Liver (tissue), 9 donors: Measurements from ENCODE around the gene DFFB. TPM values are rescaled to one million over a fixed set of nuclear protein-coding genes. Genes with fewer than 3 reads are reported as not detected.

ENCODE experiments used
- DNase-seq: peaks from one replicate; pipeline ENCODE4 v3.0.0-alpha.2; 2017; ENCODE audit warnings: low spot score
- H3K27ac ChIP-seq, 2 donors: one replicate each; pipeline ENCODE4 v1.7.0; 2013; ENCODE audit warnings: inconsistent platforms in 2 of 2, low read length in 2 of 2, control low read depth in 1 of 2, low read depth in 1 of 2, mild to moderate bottlenecking in 1 of 2
- H3K27me3 ChIP-seq, 4 donors: one replicate each; pipeline versions ENCODE4 v1.6.1 to v1.7.0; 2013; ENCODE audit warnings: low read length in 3 of 4, inconsistent platforms in 1 of 4, mild to moderate bottlenecking in 1 of 4, moderate library complexity in 1 of 4; ENCODE audit not compliant: control insufficient read depth in 4 of 4, insufficient read depth in 4 of 4
- H3K36me3 ChIP-seq, 4 donors: one replicate each; pipeline versions ENCODE4 v1.6.1 to v1.7.0; 2013; ENCODE audit warnings: low read length in 3 of 4, mild to moderate bottlenecking in 3 of 4, low read depth in 1 of 4, moderate library complexity in 1 of 4; ENCODE audit not compliant: control insufficient read depth in 4 of 4, insufficient read depth in 3 of 4
- H3K4me1 ChIP-seq, 4 donors: one replicate each; pipeline versions ENCODE4 v1.6.1 to v1.7.0; 2013; ENCODE audit warnings: low read length in 3 of 4, mild to moderate bottlenecking in 3 of 4, moderate library complexity in 1 of 4; ENCODE audit not compliant: control insufficient read depth in 4 of 4, insufficient read depth in 4 of 4
- H3K4me3 ChIP-seq, 3 donors: one replicate each; pipeline versions ENCODE4 v1.6.1 to v1.7.0; 2013; ENCODE audit warnings: low read length in 3 of 3, control low read depth in 1 of 3, low read depth in 1 of 3, mild to moderate bottlenecking in 1 of 3
- H3K9ac ChIP-seq, 2 donors: one replicate each; pipeline ENCODE4 v1.7.0; 2013; ENCODE audit warnings: low read length in 2 of 2, mild to moderate bottlenecking in 2 of 2, moderate library complexity in 2 of 2, control low read depth in 1 of 2, low read depth in 1 of 2
- H3K9me3 ChIP-seq, 4 donors: one replicate each; pipeline versions ENCODE4 v1.6.1 to v1.7.0; 2013; ENCODE audit warnings: low read length in 3 of 4; ENCODE audit not compliant: control insufficient read depth in 4 of 4
- EGR1 ChIP-seq, 2 donors: IDR thresholded peaks; 2 replicates each; pipeline ENCODE4 v1.6.1; 2016 to 2018; ENCODE audit warnings: antibody characterized with exemption in 2 of 2, low read depth in 2 of 2
- FOXA1 ChIP-seq: IDR thresholded peaks from 2 replicates; pipeline ENCODE4 v1.6.1; 2016; ENCODE audit warnings: antibody characterized with exemption
- JUND ChIP-seq, 2 donors: IDR thresholded peaks; 2 replicates each; pipeline ENCODE4 v1.6.1; 2016; ENCODE audit warnings: antibody characterized with exemption in 2 of 2
- RAD21 ChIP-seq, 2 donors: IDR thresholded peaks; 2 replicates each; pipeline ENCODE4 v1.6.1; 2016; ENCODE audit warnings: antibody characterized with exemption in 2 of 2, mild to moderate bottlenecking in 2 of 2
- SP1 ChIP-seq: IDR thresholded peaks from 2 replicates; pipeline ENCODE4 v1.6.1; 2018; ENCODE audit warnings: antibody characterized with exemption, mild to moderate bottlenecking
- ZBTB33 ChIP-seq: IDR thresholded peaks from 2 replicates; pipeline ENCODE4 v1.6.1; 2016; ENCODE audit warnings: antibody characterized with exemption
- WGBS: extraction: QIAGEN DNeasy Blood & Tissue Kit; methylation state at CpG from one replicate; pipeline ENCODE4 v1.1.7; 2013; 5-methylcytosine and 5-hydroxymethylcytosine counted together
- polyA plus RNA-seq, 2 donors: library from polyadenylated mRNA; stranded (reverse) in 1 of 2; unstranded in 1 of 2; fragments of 200-250 nt in 1 of 2; fragments of >200 nt in 1 of 2; fragmentation: Nextera tagmentation in 1 of 2; extraction: Ambion mirVana in 1 of 2; gene quantifications; one replicate each; pipeline versions ENCODE4 v1.2.1 to v1.2.3, GENCODE V29; 2013 to 2015
- total RNA-seq, 2 donors: library from RNA; depleted of rRNA; stranded (reverse); fragments of >200 nt; gene quantifications; one replicate each; pipeline ENCODE4 v1.2.3, GENCODE V29; 2014
- TF ChIP-seq, protein P1 (sequence below): fragments of 150-350 bp; IDR thresholded peaks from 2 replicates; pipeline ENCODE4 v1.5.1; 2017; ENCODE audit warnings: improper control_type of control experiment, low read depth, low read length; ENCODE audit not compliant: missing input control
- TF ChIP-seq, protein P2 (sequence below): IDR thresholded peaks from 2 replicates; pipeline ENCODE4 v1.6.1; 2016; ENCODE audit warnings: antibody characterized with exemption
- donor health status: healthy.
- donor health status: healthy.
- donor health status: healthy.
- donor health status: healthy.
- donor health status: healthy.

Gene DFFB
- total and polyA plus RNA-seq, 4 donors, result 0.92 to 6.1 (median 2.9) TPM

- Histone ChIP-seq H3K4me3 (no peak overlapping the region), H3K9ac (no peak overlapping the region), H3K27ac (no peak overlapping the region), H3K36me3 (no peaks in the 10 kb centered on the region), H3K4me1 (peaks cover 0 to 9% (median 1%) of the 10 kb centered on the region in 4 donors), H3K27me3 (peaks cover 0 to 3% (median 0%) of the 10 kb centered on the region in 4 donors), H3K9me3 (no peaks in the 10 kb centered on the region)
- DNase-seq, result peak; percentile 68
- no peak for TF ChIP-seq EGR1 (IDR thresholded peaks at IDR 0.05; ENCODE audit: low read depth in 2 of 2)
- no peak for TF ChIP-seq SP1
- TF ChIP-seq, protein P1, sequence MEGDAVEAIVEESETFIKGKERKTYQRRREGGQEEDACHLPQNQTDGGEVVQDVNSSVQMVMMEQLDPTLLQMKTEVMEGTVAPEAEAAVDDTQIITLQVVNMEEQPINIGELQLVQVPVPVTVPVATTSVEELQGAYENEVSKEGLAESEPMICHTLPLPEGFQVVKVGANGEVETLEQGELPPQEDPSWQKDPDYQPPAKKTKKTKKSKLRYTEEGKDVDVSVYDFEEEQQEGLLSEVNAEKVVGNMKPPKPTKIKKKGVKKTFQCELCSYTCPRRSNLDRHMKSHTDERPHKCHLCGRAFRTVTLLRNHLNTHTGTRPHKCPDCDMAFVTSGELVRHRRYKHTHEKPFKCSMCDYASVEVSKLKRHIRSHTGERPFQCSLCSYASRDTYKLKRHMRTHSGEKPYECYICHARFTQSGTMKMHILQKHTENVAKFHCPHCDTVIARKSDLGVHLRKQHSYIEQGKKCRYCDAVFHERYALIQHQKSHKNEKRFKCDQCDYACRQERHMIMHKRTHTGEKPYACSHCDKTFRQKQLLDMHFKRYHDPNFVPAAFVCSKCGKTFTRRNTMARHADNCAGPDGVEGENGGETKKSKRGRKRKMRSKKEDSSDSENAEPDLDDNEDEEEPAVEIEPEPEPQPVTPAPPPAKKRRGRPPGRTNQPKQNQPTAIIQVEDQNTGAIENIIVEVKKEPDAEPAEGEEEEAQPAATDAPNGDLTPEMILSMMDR, result peak; percentile 72
- TF ChIP-seq RAD21 (IDR thresholded peaks at IDR 0.05), result peak; percentile 90 to 92
- no peak for TF ChIP-seq FOXA1
- TF ChIP-seq, protein P2, sequence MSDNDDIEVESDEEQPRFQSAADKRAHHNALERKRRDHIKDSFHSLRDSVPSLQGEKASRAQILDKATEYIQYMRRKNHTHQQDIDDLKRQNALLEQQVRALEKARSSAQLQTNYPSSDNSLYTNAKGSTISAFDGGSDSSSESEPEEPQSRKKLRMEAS, result no peak
- no peak for TF ChIP-seq JUND (IDR thresholded peaks at IDR 0.05)
- 27% methylated on average over 35 of the region's 35 CpGs for WGBS
Observed at GRCh38 chr1:3910857-3911845, 53.9 kb downstream of the DFFB start.

- no peak for DNase-seq
- H3K27me3 ChIP-seq, result peaks cover 0 to 3% (median 0%) of the 10 kb centered on the region in 4 donors
- no peaks in the 10 kb centered on the region for H3K36me3 ChIP-seq
- no peak overlapping the region for H3K4me3 ChIP-seq
- no peak overlapping the region for H3K27ac ChIP-seq
- 92% methylated on average over 38 of the region's 38 CpGs for WGBS
- no peaks in the 10 kb centered on the region for H3K9me3 ChIP-seq
- H3K4me1 ChIP-seq, result peaks cover 0 to 9% (median 1%) of the 10 kb centered on the region in 4 donors
- TF ChIP-seq ZBTB33 (no peak), JUND (IDR thresholded peaks at IDR 0.05) (no peak)
- TF ChIP-seq, protein P2, result no peak
- no peak overlapping the region for H3K9ac ChIP-seq
Observed at GRCh38 chr1:3911981-3912808, 54.9 kb downstream of the DFFB start.
